ENCODE data around the gene TGFBR3. TPM values are rescaled to one million over a fixed set of nuclear protein-coding genes. Genes with fewer than 3 reads are reported as not detected.

Gene TGFBR3
- total and polyA plus RNA-seq, 2 of the 4 experiments (the other 2 are of a cell fraction), result 3.0 to 11.3 TPM

GRCh38 chr1:91803847-91804545 is 82.0 kb downstream of the TGFBR3 start:
- no peak overlapping the region for H3K56ac ChIP-seq (ENCODE audit: extremely low read depth, insufficient read depth, low read length)
- intact Hi-C loops (cut with micrococcal nuclease) (no loop called here), in situ Hi-C loops (cut with MboI; ENCODE audit: low sequenced_read_pairs) (no loop called here), dilution Hi-C loops (cut with HindIII; ENCODE audit: low sequenced_read_pairs, unreplicated experiment) (no loop called here)
- H4K20me1 ChIP-seq (ENCODE audit: insufficient read depth, low read length), result no peaks in the 10 kb centered on the region
- no peak overlapping the region for H2BK5ac ChIP-seq (ENCODE audit: low read depth, low read length, poor library complexity, severe bottlenecking)
- H3K27me3 ChIP-seq (ENCODE audit: control insufficient read depth, insufficient read depth, low read length), result no peaks in the 10 kb centered on the region
- H3K79me1 ChIP-seq (ENCODE audit: low read depth in 1 of 2, low read length in 2 of 2), result peaks cover 2 to 13% of the 10 kb centered on the region in 2 experiments; a peak in 2 of 4 replicates
- H2AK9ac ChIP-seq (replicated peaks; ENCODE audit: low read depth, low read length, poor library complexity), result no peak overlapping the region
- H3K4me3 ChIP-seq (ENCODE audit: insufficient read depth, low read depth, low read length), result no peak overlapping the region
- no peak overlapping the region for H3K4me2 ChIP-seq (ENCODE audit: low read depth, low read length)
- TF ChIP-seq POLR2A (IDR thresholded peaks at IDR 0.05; ENCODE audit: low read depth, low read length) (no peak), ELK1 (IDR thresholded peaks at IDR 0.05; ENCODE audit: borderline replicate concordance, low read depth, low read length) (no peak), SMC3 (IDR thresholded peaks at IDR 0.05; ENCODE audit: low read depth, low read length) (no peak), RAD21 (IDR thresholded peaks at IDR 0.05; ENCODE audit: low read length) (no peak), MAZ (IDR thresholded peaks at IDR 0.05; ENCODE audit: borderline replicate concordance, low read depth, low read length) (no peak), CTCF (conservative IDR thresholded peaks at IDR 0.05; ENCODE audit: low read depth, low read length) (no peak), MXI1 (IDR thresholded peaks at IDR 0.05; ENCODE audit: borderline replicate concordance, low read depth, low read length) (no peak), NFE2L2 (IDR thresholded peaks at IDR 0.05; ENCODE audit: low read depth, low read length) (no peak), FOS (IDR thresholded peaks at IDR 0.05; ENCODE audit: low read depth, low read length) (no peak), RCOR1 (IDR thresholded peaks at IDR 0.05; ENCODE audit: insufficient replicate concordance, low read length) (no peak), MAFK (IDR thresholded peaks at IDR 0.05; ENCODE audit: low read depth, low read length) (no peak)
- H3K4ac ChIP-seq (ENCODE audit: low read depth, low read length), result no peak overlapping the region
- H2AFZ ChIP-seq (replicated peaks; ENCODE audit: low read length, poor library complexity), result no peak overlapping the region
- no peak overlapping the region for H3K18ac ChIP-seq (ENCODE audit: low read depth, low read length)
- POLR2A ChIA-PET (ENCODE audit: unreplicated experiment), result no interaction called here
- CTCF ChIA-PET, result no interaction called here
- no peak overlapping the region; the same call in 2 of the 3 replicates for H2BK15ac ChIP-seq (ENCODE audit: low read depth, low read length)
- no peaks in the 10 kb centered on the region for H3K9me3 ChIP-seq (ENCODE audit: control insufficient read depth, insufficient read depth, low read length)
- no peak for DNase-seq
- no peak overlapping the region; the same call in 1 of the 2 replicates for H2AK5ac ChIP-seq (ENCODE audit: low read depth, low read length)
- BruUV-seq (replicated peaks), result no TSS peak
- peaks cover 10% of the 10 kb centered on the region; the same call in 1 of the 2 replicates for H3K4me1 ChIP-seq (ENCODE audit: control insufficient read depth, insufficient read depth, low read length)
- H3K9ac ChIP-seq (ENCODE audit: low read depth, low read length), result no peak overlapping the region
- no peak overlapping the region for H3K23ac ChIP-seq (ENCODE audit: low read depth, low read length)
- H4K5ac ChIP-seq (ENCODE audit: low read depth, low read length), result no peak overlapping the region
- H2BK120ac ChIP-seq (ENCODE audit: low read depth, low read length), result no peak overlapping the region
- no peak for ATAC-seq (ENCODE audit: low read depth)
- no peak overlapping the region for H4K91ac ChIP-seq (ENCODE audit: insufficient read depth, low read depth, low read length)
- H3K9me1 ChIP-seq (ENCODE audit: insufficient read depth, low read length), result peaks cover 4% of the 10 kb centered on the region; the same call in 1 of the 2 replicates
- H3K36me3 ChIP-seq (ENCODE audit: control insufficient read depth, insufficient read depth, low read length), result no peaks in the 10 kb centered on the region
- H3K14ac ChIP-seq (replicated peaks; ENCODE audit: low read depth, low read length), result no peak overlapping the region
- 100% methylated on average over 2 of the region's 6 CpGs; no CpG with 5 or more reads in 1 of the 2 experiments for WGBS, 2 experiments (ENCODE audit: extremely low coverage in 2 of 2, insufficient read length in 1 of 2)
- no peak overlapping the region for H3K27ac ChIP-seq (ENCODE audit: insufficient read depth, low read length)
- no peak overlapping the region for H4K8ac ChIP-seq (ENCODE audit: low read depth in 2 of 2, low read length in 2 of 2)
- no peak overlapping the region for H2BK20ac ChIP-seq (ENCODE audit: low read depth, low read length)
